ENCODE measurements around the gene MRS2. TPM values are rescaled to one million over a fixed set of nuclear protein-coding genes. Genes with fewer than 3 reads are reported as not detected.

MRS2 gene
- total and polyA plus RNA-seq, 8 donors = 8.4 to 45.2 (median 25.9) TPM

DNA sequence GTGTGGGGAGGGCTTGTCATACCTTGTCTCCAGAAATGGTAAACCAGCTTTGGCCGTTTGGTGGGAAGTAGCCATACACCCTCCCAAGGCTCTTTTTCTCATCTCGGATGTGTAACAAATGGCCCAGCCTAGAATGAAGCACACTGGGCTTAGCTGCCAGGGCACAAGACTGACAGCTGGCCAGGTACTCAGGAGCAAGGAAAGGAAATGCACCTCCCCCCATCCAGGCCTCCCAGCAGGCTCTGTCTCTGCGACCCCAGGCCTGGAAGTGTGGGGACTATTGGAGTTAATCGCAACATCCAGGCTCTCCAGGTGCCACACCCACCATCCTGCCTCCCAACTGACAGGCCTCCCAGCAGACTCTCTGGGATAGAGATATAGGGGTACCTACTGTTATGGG is 43.0 kb downstream of the MRS2 start:
- TF ChIP-seq, protein P1, sequence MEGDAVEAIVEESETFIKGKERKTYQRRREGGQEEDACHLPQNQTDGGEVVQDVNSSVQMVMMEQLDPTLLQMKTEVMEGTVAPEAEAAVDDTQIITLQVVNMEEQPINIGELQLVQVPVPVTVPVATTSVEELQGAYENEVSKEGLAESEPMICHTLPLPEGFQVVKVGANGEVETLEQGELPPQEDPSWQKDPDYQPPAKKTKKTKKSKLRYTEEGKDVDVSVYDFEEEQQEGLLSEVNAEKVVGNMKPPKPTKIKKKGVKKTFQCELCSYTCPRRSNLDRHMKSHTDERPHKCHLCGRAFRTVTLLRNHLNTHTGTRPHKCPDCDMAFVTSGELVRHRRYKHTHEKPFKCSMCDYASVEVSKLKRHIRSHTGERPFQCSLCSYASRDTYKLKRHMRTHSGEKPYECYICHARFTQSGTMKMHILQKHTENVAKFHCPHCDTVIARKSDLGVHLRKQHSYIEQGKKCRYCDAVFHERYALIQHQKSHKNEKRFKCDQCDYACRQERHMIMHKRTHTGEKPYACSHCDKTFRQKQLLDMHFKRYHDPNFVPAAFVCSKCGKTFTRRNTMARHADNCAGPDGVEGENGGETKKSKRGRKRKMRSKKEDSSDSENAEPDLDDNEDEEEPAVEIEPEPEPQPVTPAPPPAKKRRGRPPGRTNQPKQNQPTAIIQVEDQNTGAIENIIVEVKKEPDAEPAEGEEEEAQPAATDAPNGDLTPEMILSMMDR (IDR thresholded peaks at IDR 0.05) = no peak
- no peak for TF ChIP-seq POLR2AphosphoS5 (IDR thresholded peaks at IDR 0.05)
- TF ChIP-seq EP300 (IDR thresholded peaks at IDR 0.05) = no peak
- no peak for TF ChIP-seq POLR2A (IDR thresholded peaks at IDR 0.05)
- 63 to 76% (median 69%) methylated on average over 4 of the region's 4 CpGs for WGBS, 5 donors

DNA sequence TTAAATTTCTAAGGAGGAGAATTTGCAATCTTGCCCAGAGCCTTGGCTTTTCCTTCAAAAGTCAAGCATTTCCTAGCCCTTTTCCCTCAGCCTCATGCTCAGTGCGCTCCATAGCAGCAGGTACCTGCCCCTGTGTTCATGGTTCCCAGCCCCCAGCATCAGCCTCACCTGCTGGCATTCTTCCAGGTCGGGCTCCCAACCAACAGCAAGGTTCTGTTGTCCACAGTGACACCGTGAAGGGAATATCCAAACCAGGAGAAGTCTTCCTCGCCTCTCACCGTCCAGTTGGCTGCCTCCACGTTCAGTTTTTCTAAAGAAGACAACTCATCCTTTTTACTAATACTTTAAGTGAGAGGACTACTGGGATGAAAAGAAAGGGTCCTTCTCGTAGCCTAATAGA is 43.9 kb downstream of the MRS2 start:
- Histone ChIP-seq H3K36me3 (peaks cover 0 to 18% (median 3%) of the 10 kb centered on the region in 4 donors), H3K9me3 (no peaks in the 10 kb centered on the region), H3K4me3 (no peak overlapping the region), H3K27ac (no peak overlapping the region), H3K27me3 (no peaks in the 10 kb centered on the region), H3K4me1 (no peaks in the 10 kb centered on the region)
- TF ChIP-seq, protein P1 (IDR thresholded peaks at IDR 0.05) = no peak
- TF ChIP-seq POLR2A (IDR thresholded peaks at IDR 0.05) (no peak), EP300 (IDR thresholded peaks at IDR 0.05) (no peak), POLR2AphosphoS5 (IDR thresholded peaks at IDR 0.05) (no peak)
- intact Hi-C loops (cut with DNase I; ENCODE audit: low total_unique reads) = no loop called here
- DNase-seq = no peak
- WGBS, 5 donors = 87 to 90% (median 89%) methylated on average over 7 of the region's 7 CpGs

More for the DNA sequence above, 43.0 kb downstream of the MRS2 start:
- H3K27ac ChIP-seq = no peak overlapping the region
- no peak for DNase-seq
- H3K9me3 ChIP-seq = no peaks in the 10 kb centered on the region
- no peaks in the 10 kb centered on the region for H3K4me1 ChIP-seq
- intact Hi-C loops (cut with DNase I; ENCODE audit: low total_unique reads) = no loop called here
- no peaks in the 10 kb centered on the region for H3K27me3 ChIP-seq
- H3K36me3 ChIP-seq = peaks cover 0 to 18% (median 3%) of the 10 kb centered on the region in 4 donors
- H3K4me3 ChIP-seq = no peak overlapping the region

DNA sequence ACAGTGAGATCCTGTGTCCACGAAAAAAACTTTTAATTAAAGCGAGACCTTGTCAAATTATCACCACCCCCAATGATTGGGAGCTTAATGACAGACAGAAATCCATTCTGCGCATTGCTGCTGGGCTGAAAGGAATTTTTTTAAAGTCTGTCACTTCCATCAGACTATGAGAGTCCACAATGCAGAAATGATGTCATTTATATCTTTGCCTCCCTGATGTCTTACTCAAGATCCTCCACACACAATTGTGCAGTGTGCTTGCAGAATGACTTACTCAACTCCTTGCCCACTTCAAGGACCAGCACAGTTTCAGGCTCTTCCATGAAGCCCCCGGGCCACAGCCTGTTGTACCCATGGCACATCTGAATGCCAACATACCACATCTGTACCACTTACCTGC is 45.7 kb downstream of the MRS2 start:
- Histone ChIP-seq H3K4me3 (no peak overlapping the region), H3K4me1 (no peaks in the 10 kb centered on the region), H3K27me3 (no peaks in the 10 kb centered on the region), H3K9me3 (no peaks in the 10 kb centered on the region), H3K27ac (no peak overlapping the region), H3K36me3 (peaks cover 0 to 18% (median 3%) of the 10 kb centered on the region in 4 donors)
- intact Hi-C loops (cut with DNase I; ENCODE audit: low total_unique reads) = no loop called here
- DNase-seq = no peak
- 65 to 82% (median 69%) methylated on average over 4 of the region's 4 CpGs for WGBS, 5 donors
- TF ChIP-seq POLR2A (IDR thresholded peaks at IDR 0.05) (no peak), POLR2AphosphoS5 (IDR thresholded peaks at IDR 0.05) (no peak), EP300 (IDR thresholded peaks at IDR 0.05) (no peak)
- TF ChIP-seq, protein P1 (IDR thresholded peaks at IDR 0.05) = no peak

DNA sequence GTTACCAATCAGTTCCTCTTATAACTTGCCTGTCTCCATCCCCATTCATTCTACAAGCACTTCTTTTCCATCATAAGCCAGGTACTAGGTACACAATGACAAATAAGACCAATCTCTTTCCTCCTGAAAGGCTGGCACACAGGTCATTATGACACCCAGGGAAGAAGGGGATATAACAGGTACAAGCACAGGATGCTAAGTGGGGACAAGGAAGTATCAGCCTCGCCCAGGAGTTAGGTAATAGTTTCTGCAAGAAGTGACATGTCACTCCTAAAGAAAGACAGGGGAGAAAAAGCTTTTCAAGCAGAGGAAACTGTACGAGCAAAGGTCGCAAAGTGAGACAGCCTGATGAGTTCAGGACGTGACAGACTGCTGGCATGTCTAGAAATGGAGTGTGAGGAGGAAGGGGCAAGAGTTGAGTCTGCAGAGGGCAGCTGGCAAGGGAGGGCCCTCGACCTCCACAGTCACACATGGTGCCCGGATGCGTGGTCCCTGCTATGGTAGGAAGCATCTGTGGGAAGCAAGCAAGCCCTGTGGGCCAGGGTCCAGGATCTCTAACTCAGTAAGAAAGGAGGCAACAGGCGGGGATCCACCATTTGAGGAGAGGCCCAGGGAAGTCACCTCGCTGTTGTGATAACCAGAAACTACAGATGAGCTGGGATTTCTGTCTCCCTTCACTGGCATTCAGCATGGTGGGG is 46.2 kb downstream of the MRS2 start:
- Histone ChIP-seq H3K36me3 (peaks cover 0 to 18% (median 3%) of the 10 kb centered on the region in 4 donors), H3K4me3 (no peak overlapping the region), H3K27me3 (no peaks in the 10 kb centered on the region), H3K27ac (no peak overlapping the region), H3K4me1 (no peaks in the 10 kb centered on the region), H3K9me3 (no peaks in the 10 kb centered on the region)
- 66 to 88% (median 82%) methylated on average over 9 of the region's 9 CpGs for whole genome bisulfite sequencing, 5 donors
- TF ChIP-seq EP300 (IDR thresholded peaks at IDR 0.05) = no peak
- TF ChIP-seq POLR2A (IDR thresholded peaks at IDR 0.05) = no peak
- TF ChIP-seq, protein P1 (IDR thresholded peaks at IDR 0.05) = no peak
- no peak for TF ChIP-seq POLR2AphosphoS5 (IDR thresholded peaks at IDR 0.05)
- peak in 1 of 2 donors; percentile 17 for DNase-seq
- intact Hi-C loops (cut with DNase I; ENCODE audit: low total_unique reads) = no loop called here
